Prostate gland (tissue), 2 donors: Measurements from ENCODE around the gene SEC14L1.
"Not testable (repeated sequence)": the region's sequence is repeated elsewhere in the genome, so short reads cannot be mapped to it uniquely, and the experiment has no call there.

Experiments used
- POLR2AphosphoS5 ChIP-seq: sonication (generic); formaldehyde crosslinking; IDR thresholded peaks from one replicate; pipeline ENCODE4 v1.6.1; 2017; ENCODE audit warnings: antibody characterized with exemption
- TF ChIP-seq, protein P1 (sequence below), 4 experiments: fragments of 200-600 bp in 2 of 4; fragments of 450-650 bp in 2 of 4; sonication (generic) in 2 of 4; IDR thresholded peaks; 1 replicate in 3 of 4; 2 replicates in 1 of 4; pipeline ENCODE4 v1.5.1; 2016 to 2019; ENCODE audit warnings: antibody characterized with exemption in 4 of 4, mild to moderate bottlenecking in 2 of 4, moderate library complexity in 2 of 4

DNA sequence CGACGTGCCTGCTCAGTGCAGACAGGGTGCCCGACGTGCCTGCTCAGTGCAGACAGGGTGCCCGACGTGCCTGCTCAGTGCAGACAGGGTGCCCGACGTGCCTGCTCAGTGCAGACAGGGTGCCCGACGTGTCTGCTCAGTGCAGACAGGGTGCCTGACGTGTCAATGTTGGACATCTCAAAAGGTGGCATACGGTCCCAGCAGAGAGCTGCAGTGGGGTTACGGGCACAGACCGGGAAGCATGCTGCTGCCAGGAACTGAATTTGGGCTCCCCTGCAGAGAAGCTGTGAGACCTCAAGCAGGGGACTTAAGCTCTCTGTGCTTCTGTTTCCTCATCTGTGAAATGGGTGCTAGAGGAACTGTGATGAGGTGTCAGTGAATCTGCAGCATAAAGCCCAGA is 115.2 kb downstream of the SEC14L1 start:
- TF ChIP-seq, protein P1, sequence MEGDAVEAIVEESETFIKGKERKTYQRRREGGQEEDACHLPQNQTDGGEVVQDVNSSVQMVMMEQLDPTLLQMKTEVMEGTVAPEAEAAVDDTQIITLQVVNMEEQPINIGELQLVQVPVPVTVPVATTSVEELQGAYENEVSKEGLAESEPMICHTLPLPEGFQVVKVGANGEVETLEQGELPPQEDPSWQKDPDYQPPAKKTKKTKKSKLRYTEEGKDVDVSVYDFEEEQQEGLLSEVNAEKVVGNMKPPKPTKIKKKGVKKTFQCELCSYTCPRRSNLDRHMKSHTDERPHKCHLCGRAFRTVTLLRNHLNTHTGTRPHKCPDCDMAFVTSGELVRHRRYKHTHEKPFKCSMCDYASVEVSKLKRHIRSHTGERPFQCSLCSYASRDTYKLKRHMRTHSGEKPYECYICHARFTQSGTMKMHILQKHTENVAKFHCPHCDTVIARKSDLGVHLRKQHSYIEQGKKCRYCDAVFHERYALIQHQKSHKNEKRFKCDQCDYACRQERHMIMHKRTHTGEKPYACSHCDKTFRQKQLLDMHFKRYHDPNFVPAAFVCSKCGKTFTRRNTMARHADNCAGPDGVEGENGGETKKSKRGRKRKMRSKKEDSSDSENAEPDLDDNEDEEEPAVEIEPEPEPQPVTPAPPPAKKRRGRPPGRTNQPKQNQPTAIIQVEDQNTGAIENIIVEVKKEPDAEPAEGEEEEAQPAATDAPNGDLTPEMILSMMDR (IDR thresholded peaks at IDR 0.05) = not testable (repeated sequence)
- TF ChIP-seq POLR2AphosphoS5 = not testable (repeated sequence)
